GM19238 (cell line): Measurements from ENCODE around the gene PTPN9.
"Not testable (repeated sequence)": the region's sequence is repeated elsewhere in the genome, so short reads cannot be mapped to it uniquely, and the experiment has no call there.

Experiments
- DNase-seq: peaks from one replicate; pipeline ENCODE4 v3.0.0; 2011; ENCODE audit warnings: low spot score; ENCODE audit not compliant: insufficient read length

PTPN9 gene

DNA sequence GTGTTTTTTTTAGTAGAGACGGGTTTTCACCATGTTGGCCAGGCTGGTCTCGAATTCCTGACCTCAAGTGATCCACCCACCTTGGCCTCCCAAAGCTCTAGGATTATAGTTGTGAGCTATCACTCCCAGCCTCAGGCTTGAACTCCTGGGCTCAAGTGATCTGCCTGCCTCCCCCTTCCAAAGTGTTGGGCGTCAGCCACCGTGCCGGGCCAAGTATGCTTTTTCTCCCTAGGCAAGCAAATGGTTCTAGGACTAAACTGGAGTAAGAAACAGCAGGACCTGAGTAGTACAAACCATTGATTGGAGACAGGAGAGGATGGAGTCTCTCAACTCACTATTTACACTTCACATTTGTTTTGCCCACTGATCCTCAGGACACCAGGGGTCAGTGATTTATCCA, 4.6 kb upstream of the PTPN9 start:
- no peak for DNase-seq

DNA sequence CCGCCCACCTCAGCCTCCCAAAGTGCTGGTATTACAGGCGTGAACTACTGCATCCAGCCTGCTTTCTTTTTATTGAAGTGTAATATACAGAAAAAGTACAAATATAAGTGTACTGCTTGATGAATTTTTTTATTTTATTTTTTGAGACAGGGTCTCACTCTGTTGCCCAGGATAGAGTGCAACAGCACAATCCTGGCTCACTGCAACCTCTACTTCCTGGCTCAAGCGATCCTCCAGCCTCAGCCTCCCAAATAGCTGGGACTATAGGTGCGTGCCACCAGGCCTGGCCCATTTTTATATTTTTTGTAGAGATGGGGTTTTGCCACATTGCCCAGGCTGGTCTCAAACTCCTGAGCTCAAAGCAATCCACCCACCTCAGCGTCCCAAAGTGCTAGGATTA, 3.8 kb upstream of the PTPN9 start:
- not testable (repeated sequence) for DNase-seq

DNA sequence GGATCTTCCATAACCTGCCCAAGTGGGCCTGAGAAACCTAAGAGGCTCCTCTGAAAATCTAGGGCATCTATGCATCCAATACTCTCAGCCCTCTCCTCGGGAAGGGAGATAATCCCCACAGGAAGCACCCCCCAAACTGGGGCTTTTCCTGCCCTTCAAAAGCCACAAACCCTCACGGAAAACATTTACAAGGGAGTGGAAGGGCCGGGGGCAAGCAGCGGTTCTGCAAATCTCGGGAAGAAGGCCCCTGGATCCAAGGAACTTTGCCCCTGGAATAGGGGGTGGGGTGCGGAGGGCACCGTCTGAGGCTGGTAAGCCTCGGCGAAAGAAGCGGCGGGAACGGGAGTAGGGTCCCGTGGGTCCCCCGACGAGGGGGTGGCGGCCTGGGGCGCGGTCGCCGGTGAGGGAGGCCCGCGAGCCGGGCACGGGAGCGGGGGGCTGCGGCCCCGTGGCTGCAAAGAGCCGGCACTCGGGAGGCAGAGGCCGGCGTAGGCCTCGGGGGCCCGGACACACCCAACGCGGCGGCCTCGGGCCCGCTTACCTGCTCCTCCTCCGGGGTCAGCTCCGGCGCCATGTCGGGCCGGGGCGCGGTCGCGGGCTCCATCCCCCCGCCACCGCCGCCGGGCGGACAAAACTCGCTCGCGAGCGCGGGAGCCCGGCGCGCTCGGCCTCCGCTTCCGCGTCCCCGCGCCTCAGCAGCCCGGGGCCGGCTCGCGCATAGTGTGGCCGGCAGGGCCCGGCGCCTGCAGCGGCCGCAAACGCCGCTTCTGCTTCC, 755 bp downstream of the PTPN9 start:
- peak; percentile 27 for DNase-seq

DNA sequence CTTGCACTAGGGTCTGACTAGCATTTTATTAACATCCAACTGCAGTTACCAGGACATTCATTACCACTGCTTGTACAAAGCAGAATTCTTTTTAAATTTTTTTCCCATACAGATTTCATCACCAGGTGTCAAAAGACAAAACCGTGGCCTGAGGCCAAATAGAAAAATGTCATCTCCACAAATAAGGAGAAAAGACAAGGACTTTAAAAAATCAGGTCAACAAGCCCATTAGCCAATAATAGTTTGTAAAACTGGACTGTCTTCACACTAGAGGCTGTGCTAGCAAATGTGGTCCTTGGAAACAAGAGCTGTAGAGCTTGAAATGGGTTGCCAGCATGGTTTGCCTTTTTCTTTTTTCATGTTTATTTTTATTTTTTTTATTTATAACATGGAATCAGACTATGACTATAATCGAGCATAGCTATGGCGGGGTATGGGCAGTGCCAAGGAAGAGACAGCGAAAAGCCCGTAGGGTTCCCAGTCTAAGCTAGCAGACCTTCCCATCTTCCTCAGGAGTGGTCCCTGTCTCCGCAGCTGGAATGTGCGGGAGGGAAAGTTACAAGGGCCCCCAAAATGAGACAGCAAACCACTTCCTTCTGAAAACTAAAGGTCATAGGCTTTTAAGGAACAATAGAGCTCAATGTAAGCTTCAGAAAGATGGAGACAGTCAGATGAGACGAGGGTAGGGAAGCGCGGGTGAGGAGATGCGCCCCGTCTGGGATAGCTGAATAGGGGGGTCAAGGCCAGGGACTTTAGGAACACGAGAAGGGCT, 1.5 kb downstream of the PTPN9 start:
- no peak for DNase-seq

DNA sequence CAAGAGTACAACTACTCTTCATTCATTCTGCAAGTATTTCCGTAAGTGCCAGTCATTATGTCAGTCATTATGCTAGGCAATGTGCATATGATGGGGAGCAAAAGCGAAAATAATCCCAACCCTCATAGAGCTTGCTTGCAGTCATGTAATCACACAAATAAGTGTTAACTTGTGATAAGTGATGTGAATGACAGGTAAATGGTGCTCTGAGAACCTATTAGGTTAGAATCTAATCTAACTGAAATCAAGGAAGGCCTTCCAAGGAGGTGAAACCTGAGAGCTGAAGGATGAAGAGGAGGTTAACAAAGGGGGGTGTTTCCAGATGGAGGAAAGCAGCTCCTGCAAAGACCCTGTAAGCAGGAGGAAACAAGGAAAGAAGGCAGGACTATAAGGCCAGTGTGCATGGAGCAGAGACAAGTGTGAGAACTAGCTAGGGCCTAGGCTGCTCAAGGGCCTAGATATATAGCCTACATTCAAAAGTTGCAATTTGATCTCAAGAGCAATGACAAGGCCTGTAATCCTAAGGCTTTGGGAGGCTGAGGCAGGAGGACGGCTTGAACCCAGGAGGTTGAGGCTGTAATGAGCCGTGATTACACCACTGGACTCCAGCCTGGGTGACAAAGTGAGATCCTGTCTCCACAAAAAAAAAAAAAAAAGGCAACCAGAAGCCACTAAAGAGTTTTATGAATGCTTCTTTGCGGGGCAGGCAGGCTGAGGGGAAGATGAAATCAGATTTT, 5.3 kb downstream of the PTPN9 start:
- no peak for DNase-seq

DNA sequence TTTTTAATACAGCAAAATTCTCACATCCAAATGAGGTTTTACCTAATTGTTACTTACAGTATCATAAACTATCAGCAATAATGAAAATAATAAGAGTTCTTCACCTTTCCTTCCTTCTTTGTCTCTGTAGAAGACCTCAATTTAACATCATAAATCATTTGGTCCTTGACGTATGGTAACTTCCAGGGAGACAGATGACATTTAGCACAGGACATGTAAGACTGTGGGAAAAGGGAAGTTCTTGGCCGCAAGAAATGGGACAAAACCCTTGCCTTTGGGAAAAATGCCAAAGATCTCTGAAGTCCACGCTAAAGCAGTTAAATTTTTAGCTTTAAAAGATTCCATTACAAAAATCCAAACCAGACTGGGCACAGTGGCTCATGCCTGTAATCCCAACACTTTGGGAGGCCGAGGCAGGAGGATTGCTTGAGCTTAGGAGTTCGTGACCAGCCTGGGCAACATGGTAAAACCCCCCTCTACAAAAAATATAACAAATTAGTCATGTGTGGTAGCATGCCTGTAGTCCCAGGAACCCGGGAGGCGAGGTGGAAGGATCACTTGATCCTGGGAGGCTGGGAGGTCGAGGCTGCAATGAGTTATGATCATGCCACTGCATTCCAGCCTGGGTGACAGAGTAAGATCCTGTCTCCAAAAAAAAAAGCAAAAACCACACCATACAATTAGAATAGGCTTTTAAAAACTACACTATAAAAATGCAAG, 8.8 kb downstream of the PTPN9 start:
- no peak for DNase-seq

DNA sequence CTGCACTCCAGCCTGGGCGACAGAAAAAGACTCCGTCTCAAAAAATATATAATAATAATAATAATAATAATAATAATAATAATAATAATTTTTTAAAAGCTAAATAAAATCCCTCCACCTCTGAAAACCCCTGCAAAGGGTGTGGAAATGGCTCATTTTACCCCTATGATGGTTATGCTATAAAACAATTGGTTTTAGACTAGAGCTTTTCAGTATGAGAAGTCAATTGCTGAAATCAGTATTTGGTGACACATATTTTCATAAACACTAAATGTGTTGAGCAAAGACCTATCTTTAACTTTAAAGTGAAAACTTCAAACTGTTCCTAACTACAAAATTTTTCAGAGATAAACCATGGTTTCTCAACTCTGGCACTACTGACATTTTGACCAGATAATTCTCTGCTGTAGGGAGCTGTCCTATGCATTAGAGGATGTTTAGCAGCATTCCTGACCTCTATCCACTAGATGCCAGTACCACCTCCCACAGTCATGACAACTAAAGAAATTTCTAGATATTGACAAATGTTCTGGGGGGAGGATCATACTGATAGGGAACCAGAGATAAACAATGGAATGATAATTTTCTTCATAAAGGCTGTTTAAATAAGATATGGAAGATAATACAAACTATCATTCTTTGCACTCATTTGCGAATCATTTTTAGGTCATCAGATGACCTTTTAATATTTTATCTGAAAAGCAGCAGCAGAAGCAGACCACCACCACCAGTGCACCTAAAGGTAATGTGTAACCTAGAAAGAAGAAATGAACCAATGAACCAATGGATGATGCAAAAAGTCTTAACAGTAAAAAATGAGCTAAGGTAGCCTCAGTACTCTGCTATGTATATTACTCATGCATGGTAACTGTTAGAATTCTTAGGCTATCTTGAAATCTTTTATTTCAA, 13.8 kb downstream of the PTPN9 start:
- no peak for DNase-seq

DNA sequence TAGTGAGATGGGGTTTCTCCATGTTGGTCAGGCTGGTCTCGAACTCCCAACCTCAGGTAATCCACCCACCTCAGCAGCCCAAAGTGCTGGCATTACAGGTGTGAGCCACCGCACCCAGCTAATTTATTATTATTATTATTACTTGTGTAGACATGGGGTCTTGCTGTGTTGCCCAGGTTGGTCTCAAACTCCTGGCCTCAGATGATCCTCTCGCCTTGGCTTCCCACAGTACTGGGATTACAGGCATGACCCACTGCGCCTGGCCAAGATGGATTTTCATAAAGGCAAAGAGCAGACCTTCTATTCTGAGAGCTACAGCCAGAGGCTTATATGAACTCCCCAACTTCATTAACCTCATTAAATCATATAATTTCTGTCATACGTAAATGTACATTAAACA, 17.2 kb downstream of the PTPN9 start:
- no peak for DNase-seq

DNA sequence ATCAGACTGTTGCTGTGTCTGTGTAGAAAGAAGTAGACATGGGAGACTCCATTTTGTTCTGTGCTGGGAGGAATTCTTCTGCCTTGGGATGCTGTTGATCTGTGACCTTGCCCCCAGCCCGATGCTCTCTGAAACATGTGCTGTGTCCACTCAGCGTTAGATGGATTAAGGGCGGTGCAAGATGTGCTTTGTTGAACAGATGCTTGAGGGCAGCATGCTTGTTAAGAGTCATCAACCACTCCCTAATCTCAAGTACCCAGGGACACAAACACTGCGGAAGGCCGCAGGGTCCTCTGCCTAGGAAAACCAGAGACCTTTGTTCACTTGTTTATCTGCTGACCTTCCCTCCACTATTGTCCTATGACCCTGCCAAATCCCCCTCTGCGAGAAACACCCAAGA, 19.8 kb downstream of the PTPN9 start:
- DNase-seq: not testable (repeated sequence)

DNA sequence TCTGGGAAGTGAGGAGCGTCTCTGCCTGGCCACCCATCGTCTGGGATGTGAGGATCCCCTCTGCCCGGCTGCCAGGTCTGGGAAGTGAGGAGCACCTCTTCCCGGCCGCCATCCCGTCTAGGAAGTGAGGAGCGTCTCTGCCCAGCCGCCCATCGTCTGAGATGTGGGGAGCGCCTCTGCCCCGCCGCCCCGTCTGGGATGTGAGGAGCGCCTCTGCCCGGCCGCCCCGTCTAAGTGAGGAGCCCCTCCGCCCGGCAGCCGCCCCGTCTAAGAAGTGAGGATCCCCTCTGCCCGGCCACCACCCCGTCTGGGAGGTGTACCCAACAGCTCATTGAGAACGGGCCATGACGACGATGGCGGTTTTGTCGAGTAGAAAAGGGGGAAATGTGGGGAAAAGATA, 20.2 kb downstream of the PTPN9 start:
- DNase-seq: not testable (repeated sequence)

DNA sequence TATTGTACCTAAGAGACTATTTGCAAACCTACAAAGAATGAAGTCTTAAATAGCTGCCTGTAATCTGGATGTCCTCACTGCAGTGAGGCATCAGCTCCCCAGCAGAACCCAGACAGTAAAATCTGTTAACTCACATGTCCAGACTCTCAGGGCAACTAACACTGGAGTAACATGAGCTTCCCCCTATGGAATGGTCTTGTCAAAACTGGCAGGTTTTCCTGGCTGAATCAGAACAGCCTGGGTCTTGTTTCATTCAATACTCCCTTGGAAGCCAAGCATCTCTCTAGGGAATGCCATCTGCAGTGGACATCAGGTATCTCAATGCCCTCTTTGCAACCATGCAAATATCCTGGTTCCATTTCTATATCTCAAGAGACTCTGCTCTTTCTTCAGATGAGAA, 24.4 kb downstream of the PTPN9 start:
- DNase-seq: no peak

DNA sequence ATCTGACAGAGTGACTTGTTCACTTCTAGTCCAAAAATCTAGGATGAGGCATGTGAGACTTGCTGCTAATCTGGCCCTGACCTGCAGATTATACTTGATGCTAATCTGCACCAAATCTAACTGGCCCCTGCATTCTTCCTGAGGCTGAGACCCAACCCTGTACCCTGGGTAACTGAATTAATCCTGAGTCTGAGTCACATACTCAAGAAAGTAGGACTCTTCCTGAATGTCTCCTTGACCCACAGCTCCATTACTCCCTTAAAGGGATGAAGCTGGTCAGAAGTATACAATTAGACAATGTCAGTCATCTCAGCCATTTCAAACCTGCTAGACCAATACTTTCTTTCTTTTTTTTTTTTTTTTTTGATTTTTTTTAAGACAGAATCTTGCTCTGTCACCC, 25.5 kb downstream of the PTPN9 start:
- no peak for DNase-seq

DNA sequence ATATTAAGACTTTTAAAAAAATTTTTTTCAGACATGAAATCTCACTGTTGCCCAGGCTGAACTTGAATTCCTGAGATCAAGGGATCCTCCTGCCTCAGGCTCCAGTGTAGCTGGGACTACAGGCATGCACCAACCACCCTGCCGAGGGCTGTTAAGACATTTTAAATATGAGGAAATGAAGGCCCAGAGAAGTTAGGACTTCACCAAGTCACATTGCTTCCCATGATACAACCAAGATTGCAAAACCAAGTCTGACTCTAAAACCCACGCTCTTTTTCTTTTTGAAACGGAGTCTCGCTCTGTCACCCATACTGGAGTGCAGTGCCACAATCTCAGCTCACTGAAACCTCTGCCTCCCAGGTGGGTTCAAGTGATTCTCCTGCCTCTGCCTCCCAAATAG, 28.0 kb downstream of the PTPN9 start:
- DNase-seq: no peak

DNA sequence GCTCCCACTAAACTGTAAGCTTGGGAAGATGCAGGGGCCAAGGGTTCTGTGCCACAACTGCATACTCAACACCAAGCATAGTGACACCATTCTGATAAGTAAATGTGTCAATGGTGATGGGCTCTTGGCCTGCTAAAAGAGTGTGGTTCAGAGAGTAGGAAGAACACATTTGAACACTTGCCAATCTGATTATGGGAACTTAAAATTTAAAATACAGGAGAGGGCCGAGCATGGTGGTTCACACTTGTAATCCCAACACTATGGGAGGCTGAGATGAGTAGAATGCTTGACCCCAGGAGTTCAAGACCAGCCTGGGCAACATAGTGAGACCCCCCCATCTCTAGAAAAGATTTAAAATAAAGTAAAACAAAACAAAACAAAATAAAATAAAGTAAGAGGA, 34.1 kb downstream of the PTPN9 start:
- DNase-seq: no peak

DNA sequence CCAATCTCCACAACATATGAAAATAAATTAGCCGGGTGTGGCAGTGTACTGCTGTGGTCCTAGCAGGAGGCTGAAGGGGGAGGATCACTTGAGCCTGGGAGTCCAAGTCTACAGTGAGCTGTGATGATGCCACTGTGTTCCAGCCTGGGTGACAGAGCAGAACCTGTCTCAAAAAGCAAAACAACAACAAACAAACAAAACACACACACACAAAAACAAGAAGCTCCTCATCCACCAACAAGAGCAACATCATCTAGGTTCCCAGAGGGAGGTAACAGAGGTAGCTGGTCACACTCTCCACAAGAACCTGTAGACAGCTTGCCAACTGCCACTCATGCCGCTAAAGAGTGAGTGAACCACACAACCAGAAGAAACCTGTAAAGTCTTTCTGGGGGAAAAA, 34.8 kb downstream of the PTPN9 start:
- no peak for DNase-seq

DNA sequence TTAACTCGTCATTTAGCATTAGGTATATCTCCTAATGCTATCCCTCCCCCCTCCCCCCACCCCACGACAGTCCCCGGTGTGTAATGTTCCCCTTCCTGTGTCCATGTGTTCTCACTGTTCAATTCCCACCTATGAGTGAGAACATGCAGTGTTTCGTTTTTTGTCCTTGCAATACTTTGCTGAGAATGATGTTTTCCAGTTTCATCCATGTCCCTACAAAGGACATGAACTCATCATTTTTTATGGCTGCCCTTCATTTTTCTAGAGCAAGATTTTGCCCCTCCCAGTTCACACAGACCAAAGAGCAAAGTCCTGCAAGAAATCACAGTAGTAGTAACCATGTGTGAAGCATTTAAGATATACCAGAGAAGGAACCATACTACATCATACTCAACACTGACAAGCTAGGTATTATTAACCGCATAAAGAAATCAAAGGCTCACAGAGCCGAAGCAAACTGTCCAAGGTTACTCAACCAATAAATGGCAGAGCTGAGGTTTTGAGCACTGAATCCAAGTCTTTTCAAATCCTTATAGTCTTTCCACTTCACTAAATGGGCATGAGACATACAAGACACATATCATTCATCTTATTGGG, 36.1 kb downstream of the PTPN9 start:
- not testable (repeated sequence) for DNase-seq

DNA sequence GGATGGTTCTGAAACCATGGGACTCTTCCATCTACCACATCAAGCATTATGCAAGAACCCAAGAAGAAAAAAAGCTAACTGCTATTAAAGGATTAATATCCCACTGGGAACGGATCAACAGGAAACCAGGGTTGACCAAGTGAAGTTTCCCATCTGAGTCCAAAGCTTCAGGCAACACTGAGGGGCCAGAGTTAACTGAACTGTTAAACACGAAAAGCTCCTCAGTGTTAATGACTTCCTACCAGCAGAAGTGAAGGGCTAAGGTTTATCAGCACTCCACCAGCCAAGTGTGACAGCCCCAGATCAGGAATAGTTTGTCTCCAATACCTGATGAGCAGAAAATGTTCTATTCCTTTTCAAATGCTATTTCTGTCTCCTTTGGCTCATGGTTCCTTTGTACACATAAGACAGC, 36.7 kb downstream of the PTPN9 start:
- no peak for DNase-seq

DNA sequence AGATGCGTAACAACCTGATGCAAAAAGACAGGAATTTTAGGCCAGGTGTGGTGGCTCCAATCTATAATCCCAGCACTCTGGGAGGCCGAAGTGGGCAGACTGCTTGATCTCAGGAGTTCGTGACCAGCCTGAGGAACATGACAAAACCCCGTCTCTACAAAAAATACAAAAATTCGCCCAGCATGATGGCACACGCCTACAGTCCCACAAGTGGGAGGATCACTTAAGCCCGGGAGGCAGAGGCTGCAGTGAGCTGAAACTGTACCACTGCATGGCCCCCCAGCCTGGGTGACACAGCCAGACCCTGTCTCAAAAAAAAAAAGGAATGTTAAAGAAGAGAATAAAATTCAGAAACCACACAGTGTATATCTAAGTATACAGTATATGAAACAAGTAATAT, 40.7 kb downstream of the PTPN9 start:
- DNase-seq: no peak

DNA sequence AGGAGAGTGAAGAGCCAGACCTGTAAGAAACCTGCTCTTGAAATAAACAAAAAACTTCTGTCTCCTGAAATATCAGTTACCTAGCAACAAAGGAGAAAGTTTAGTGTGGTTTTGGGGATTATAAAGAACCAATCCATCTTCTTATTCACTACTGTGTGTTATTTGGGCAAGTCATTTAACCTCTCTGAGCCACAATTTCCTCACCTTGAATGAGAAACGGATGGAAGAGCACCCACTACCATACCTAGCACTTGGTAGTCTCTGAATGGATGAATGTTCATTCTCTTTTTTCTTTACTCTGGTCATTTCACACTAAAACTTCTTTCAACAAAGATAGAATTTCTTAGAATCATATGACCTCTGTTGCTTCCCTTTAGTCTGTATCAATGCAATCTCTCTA, 45.2 kb downstream of the PTPN9 start:
- DNase-seq: no peak
